HCT116 (cell line): Measurements from ENCODE around the gene PAMR1. TPM values are rescaled to one million over a fixed set of nuclear protein-coding genes. Genes with fewer than 3 reads are reported as not detected.

Experiments used
- ATAC-seq: fragments of 200-7000 bp; cut with Tn5 transposase; 2 replicates; pipeline ENCODE4 v1.9.1; 2020; ENCODE audit warnings: mild to moderate bottlenecking, moderate library complexity
- BruUV-seq: library from RNA; stranded (reverse); fragments of 400-500 nt; replicated peaks from 2 replicates; lab custom pipeline; 2021; lab: Mats Ljungman, UMichigan
- CTCF ChIA-PET: fragments of 300-600 bp; sonication (Branson Sonifier 250); formaldehyde crosslinking; loops from one replicate; lab custom pipeline; 2021; ENCODE audit warnings: antibody characterized with exemption; lab: Charles Lee
- POLR2A ChIA-PET: fragments of 300-600, 350-600 bp; sonication (Branson Sonifier 250); formaldehyde crosslinking; loops from one replicate; lab custom pipeline; 2021; ENCODE audit warnings: antibody characterized with exemption; lab: Charles Lee
- RAD21 ChIA-PET, 2 experiments: fragments of 300-600 bp; sonication (Branson Sonifier 250); formaldehyde crosslinking; loops; one replicate each; lab custom pipeline; 2023; ENCODE audit warnings: low total read pairs in 2 of 2; ENCODE audit not compliant: uncharacterized antibody in 2 of 2, unreplicated experiment in 2 of 2, low non-redundant PET in 1 of 2; lab: Charles Lee
- DNase-seq: peaks from one replicate; pipeline ENCODE4 v3.0.0-alpha.2; 2010; ENCODE audit warnings: low read depth, low spot score
- H2AFZ ChIP-seq: fragments of 200-600 bp; shearing (Covaris generic), sonication (generic); 2 replicates; pipeline ENCODE4 v1.6.1; 2017; ENCODE audit warnings: low read depth, mixed run types, mixed read lengths, antibody characterized with exemption, low read length; ENCODE audit not compliant: poor library complexity, severe bottlenecking
- H3K27ac ChIP-seq: 2 replicates; pipeline ENCODE4 v1.5.1; 2012; ENCODE audit warnings: low read depth, low read length
- H3K27me3 ChIP-seq: fragments of 200-600 bp; sonication (generic); 2 replicates; pipeline ENCODE4 v1.6.1; 2016; ENCODE audit warnings: mixed run types, low read length, mixed read lengths; ENCODE audit not compliant: insufficient read depth
- H3K36me3 ChIP-seq, 2 experiments: fragments of 200-500 bp in 1 of 2; fragments of 200-600 bp in 1 of 2; sonication (Bioruptor generic) in 1 of 2; sonication (generic) in 1 of 2; 2 replicates each; pipeline versions ENCODE4 v1.5.1 to v1.6.1; 2014 to 2016; ENCODE audit warnings: low read length in 2 of 2, inconsistent platforms in 1 of 2, mixed read lengths in 1 of 2, mixed run types in 1 of 2; ENCODE audit not compliant: insufficient read depth in 2 of 2, control insufficient read depth in 1 of 2
- H3K4me1 ChIP-seq, 2 experiments: fragments of 200-600 bp in 1 of 2; sonication (generic) in 1 of 2; 2 replicates each; pipeline versions ENCODE4 v1.5.1 to v1.6.1; 2012 to 2017; ENCODE audit warnings: low read length in 2 of 2, inconsistent platforms in 1 of 2, mild to moderate bottlenecking in 1 of 2, mixed read lengths in 1 of 2, mixed run types in 1 of 2, moderate library complexity in 1 of 2; ENCODE audit not compliant: insufficient read depth in 2 of 2, control insufficient read depth in 1 of 2
- H3K4me2 ChIP-seq: fragments of 200-600 bp; sonication (generic); 2 replicates; pipeline ENCODE4 v1.6.1; 2017; ENCODE audit warnings: mixed run types, low read length, mixed read lengths
- H3K4me3 ChIP-seq, 2 experiments: fragments of 200-600 bp in 1 of 2; sonication (generic) in 1 of 2; replicated peaks in 1 of 2; 2 replicates each; pipeline ENCODE4 v1.5.1; 2011 to 2016; ENCODE audit warnings: low read length in 2 of 2, control low read depth in 1 of 2, low read depth in 1 of 2, mild to moderate bottlenecking in 1 of 2, mixed read lengths in 1 of 2, mixed run types in 1 of 2
- H3K79me2 ChIP-seq: fragments of 200-600 bp; sonication (generic); 2 replicates; pipeline ENCODE4 v1.6.1; 2017; ENCODE audit warnings: mild to moderate bottlenecking, mixed run types, low read length, moderate library complexity, mixed read lengths; ENCODE audit not compliant: insufficient read depth
- H3K9ac ChIP-seq: fragments of 200-600 bp; sonication (generic); 2 replicates; pipeline ENCODE4 v1.6.1; 2016; ENCODE audit warnings: low read length, mixed read lengths
- H3K9me2 ChIP-seq: fragments of 200-600 bp; sonication (generic), shearing (Covaris generic); 2 replicates; pipeline ENCODE4 v1.6.1; 2017; ENCODE audit warnings: mixed run types, mild to moderate bottlenecking, moderate library complexity; ENCODE audit not compliant: insufficient read depth
- H3K9me3 ChIP-seq, 2 experiments: fragments of 200-500 bp in 1 of 2; fragments of 200-600 bp in 1 of 2; sonication (Bioruptor generic) in 1 of 2; sonication (generic) in 1 of 2; 2 replicates each; pipeline ENCODE4 v1.6.1; 2014 to 2017; ENCODE audit warnings: low read length in 2 of 2, mixed read lengths in 2 of 2, inconsistent platforms in 1 of 2, low read depth in 1 of 2, mild to moderate bottlenecking in 1 of 2, mixed run types in 1 of 2, moderate library complexity in 1 of 2; ENCODE audit not compliant: control insufficient read depth in 1 of 2, insufficient read depth in 1 of 2
- H4K20me1 ChIP-seq: fragments of 200-600 bp; sonication (generic), shearing (Covaris generic); 2 replicates; pipeline ENCODE4 v1.6.1; 2017; ENCODE audit warnings: mixed run types, mild to moderate bottlenecking, moderate library complexity; ENCODE audit not compliant: insufficient read depth
- ATF3 ChIP-seq: IDR thresholded peaks from 2 replicates; pipeline ENCODE4 v1.6.1; 2012
- CBX3 ChIP-seq: IDR thresholded peaks from 2 replicates; pipeline ENCODE4 v1.6.1; 2012; ENCODE audit warnings: low read depth
- CEBPB ChIP-seq: IDR thresholded peaks from 2 replicates; pipeline ENCODE4 v1.6.1; 2012; ENCODE audit warnings: low read depth
- ELF1 ChIP-seq: IDR thresholded peaks from 2 replicates; pipeline ENCODE4 v1.6.1; 2012; ENCODE audit warnings: low read depth, borderline replicate concordance
- EZH2 ChIP-seq: fragments of 200-600 bp; sonication (generic); IDR thresholded peaks from 2 replicates; pipeline ENCODE4 v1.6.1; 2017; ENCODE audit warnings: antibody characterized with exemption, mixed run types
- EZH2phosphoT487 ChIP-seq: fragments of 200-600 bp; IDR thresholded peaks from 2 replicates; pipeline ENCODE4 v1.6.1; 2018; ENCODE audit warnings: antibody characterized with exemption, borderline replicate concordance
- FOSL1 ChIP-seq: IDR thresholded peaks from 2 replicates; pipeline ENCODE4 v1.6.1; 2012; ENCODE audit warnings: low read depth
- POLR2AphosphoS5 ChIP-seq: IDR thresholded peaks from 2 replicates; pipeline ENCODE4 v1.6.1; 2011; ENCODE audit warnings: mild to moderate bottlenecking, low read depth, low read length, moderate library complexity
- SIN3A ChIP-seq: IDR thresholded peaks from 2 replicates; pipeline ENCODE4 v1.6.1; 2012; ENCODE audit warnings: low read depth
- SRF ChIP-seq: IDR thresholded peaks from 2 replicates; pipeline ENCODE4 v1.6.1; 2012; ENCODE audit warnings: low read depth
- TCF7L2 ChIP-seq: IDR thresholded peaks from 2 replicates; pipeline ENCODE4 v1.7.0; 2011; ENCODE audit warnings: borderline replicate concordance, inconsistent platforms; ENCODE audit not compliant: insufficient read depth, insufficient read length; ENCODE audit errors: extremely low read depth
- YY1 ChIP-seq: IDR thresholded peaks from 2 replicates; pipeline ENCODE4 v1.6.1; 2011; ENCODE audit warnings: low read length, low read depth, moderate library complexity, mild to moderate bottlenecking; ENCODE audit not compliant: insufficient replicate concordance; ENCODE audit errors: extremely low read depth
- ZFX ChIP-seq: fragments of 450-650 bp; IDR thresholded peaks from 2 replicates; pipeline ENCODE4 v1.6.1; 2017
- ZNF274 ChIP-seq: fragments of 200-500 bp; sonication (Bioruptor generic); IDR thresholded peaks from 2 replicates; pipeline ENCODE4 v1.6.1; 2014; ENCODE audit warnings: mild to moderate bottlenecking, low read depth, low read length, inconsistent platforms
- intact Hi-C: fragments of 100-400 bp; cut with micrococcal nuclease; formaldehyde crosslinking; loops from 2 replicates; pipeline ENCODE4 v1.10.0; 2022
- total RNA-seq: library from RNA; stranded (reverse); gene quantifications from one replicate; pipeline ENCODE4 v1.2.1, GENCODE V29; 2021; ENCODE audit not compliant: unreplicated experiment
- TF ChIP-seq, protein P1 (sequence below): IDR thresholded peaks from 2 replicates; pipeline ENCODE4 v1.6.1; 2012

The PAMR1 gene
- total RNA-seq, 1 experiment from 2014 or later, result not detected

- Histone ChIP-seq H3K4me3 (no peak overlapping the region), H3K79me2 (no peaks in the 10 kb centered on the region), H3K9ac (no peak overlapping the region), H2AFZ (no peak overlapping the region), H4K20me1 (no peaks in the 10 kb centered on the region), H3K9me2 (no peaks in the 10 kb centered on the region), H3K4me2 (no peak overlapping the region), H3K27ac (no peak overlapping the region), H3K9me3 (no peaks in the 10 kb centered on the region), H3K4me1 (no peaks in the 10 kb centered on the region), H3K27me3 (no peaks in the 10 kb centered on the region), H3K36me3 (no peaks in the 10 kb centered on the region)
- no TSS peak for BruUV-seq
- ATAC-seq, result no peak
- no peak for DNase-seq
- TF ChIP-seq ATF3 (no peak), YY1 (no peak), SRF (no peak), FOSL1 (no peak), CBX3 (no peak), EZH2phosphoT487 (no peak), TCF7L2 (no peak), POLR2AphosphoS5 (no peak)
- ChIA-PET POLR2A (no interaction called here), RAD21 (no interaction called here), CTCF (no interaction called here)
- intact Hi-C loops, result no loop called here
Measured at GRCh38 chr11:35398881-35399280, 126.5 kb downstream of the PAMR1 start.

DNA sequence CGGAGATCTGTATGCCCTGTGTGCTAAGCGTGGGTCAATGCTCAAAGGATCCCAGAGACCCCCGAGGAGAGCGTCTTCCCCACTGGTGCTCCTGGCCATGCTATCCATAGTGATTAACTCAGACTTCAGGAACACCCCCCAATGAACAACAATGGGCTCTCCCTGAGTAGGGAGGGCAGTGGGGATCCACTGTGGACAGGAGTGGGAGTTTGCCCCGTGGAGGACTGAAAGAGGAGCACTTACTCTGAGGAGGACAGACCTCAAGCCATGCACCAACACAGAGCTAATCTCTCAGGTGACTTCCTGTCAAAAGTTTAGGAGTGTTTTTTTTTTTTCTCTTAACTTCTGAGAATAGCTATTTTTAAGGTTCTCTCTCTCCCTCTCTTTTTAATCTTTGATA, 130.5 kb downstream of the PAMR1 start:
- POLR2A ChIA-PET, result no interaction called here
- intact Hi-C loops, result loop anchor here (5.0 kb wide), 4 partner anchors 158 to 1028 kb away; no protein-coding TSS in a partner anchor
- H3K9me3 ChIP-seq, result no peaks in the 10 kb centered on the region
- no peak overlapping the region for H3K4me2 ChIP-seq
- BruUV-seq, result no TSS peak
- no peak overlapping the region for H3K27ac ChIP-seq
- RAD21 ChIA-PET, result no interaction called here
- H3K27me3 ChIP-seq, result no peaks in the 10 kb centered on the region
- H4K20me1 ChIP-seq, result no peaks in the 10 kb centered on the region
- H2AFZ ChIP-seq, result no peak overlapping the region
- no peak for DNase-seq
- no peaks in the 10 kb centered on the region for H3K79me2 ChIP-seq
- H3K4me3 ChIP-seq, result no peak overlapping the region
- H3K4me1 ChIP-seq, result peaks cover 15 to 16% of the 10 kb centered on the region in 2 experiments
- no peak for ATAC-seq
- H3K9ac ChIP-seq, result no peak overlapping the region
- TF ChIP-seq ATF3, result no peak
- TF ChIP-seq TCF7L2, result no peak
- TF ChIP-seq EZH2, result no peak
- no peak for TF ChIP-seq ZFX
- TF ChIP-seq, protein P1, sequence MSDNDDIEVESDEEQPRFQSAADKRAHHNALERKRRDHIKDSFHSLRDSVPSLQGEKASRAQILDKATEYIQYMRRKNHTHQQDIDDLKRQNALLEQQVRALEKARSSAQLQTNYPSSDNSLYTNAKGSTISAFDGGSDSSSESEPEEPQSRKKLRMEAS, result no peak
- TF ChIP-seq ELF1, result no peak
- no peak for TF ChIP-seq CEBPB
- no peak for TF ChIP-seq ZNF274
- no peak for TF ChIP-seq CBX3
- TF ChIP-seq SIN3A, result no peak
- TF ChIP-seq POLR2AphosphoS5, result no peak
- no peak for TF ChIP-seq YY1
- TF ChIP-seq FOSL1, result no peak
- CTCF ChIA-PET, result no interaction called here
- H3K36me3 ChIP-seq, result no peaks in the 10 kb centered on the region
- H3K9me2 ChIP-seq, result no peaks in the 10 kb centered on the region
